GM12865 (cell line): Measurements from ENCODE around the gene CDC42BPG.

ENCODE experiments used
- DNase-seq: peaks from one replicate; pipeline ENCODE4 v3.0.0; 2010; ENCODE audit warnings: low read depth
- H3K4me3 ChIP-seq: 2 replicates; pipeline ENCODE4 v1.5.1; 2011; ENCODE audit warnings: mild to moderate bottlenecking, low read depth, low read length, control low read depth
- CTCF ChIP-seq: IDR thresholded peaks from 2 replicates; pipeline ENCODE4 v1.5.1; 2011; ENCODE audit warnings: low read length, control low read depth, low read depth, inconsistent platforms; ENCODE audit not compliant: insufficient read depth; ENCODE audit errors: missing control alignments

CDC42BPG gene

GRCh38 chr11:64891215-64891848 lies 46.9 kb upstream of the CDC42BPG start:
- no peak overlapping the region for H3K4me3 ChIP-seq
- no peak for DNase-seq
- no peak for TF ChIP-seq CTCF

- no peak overlapping the region for H3K4me3 ChIP-seq
- no peak for DNase-seq
- no peak for TF ChIP-seq CTCF
Measured at GRCh38 chr11:64890522-64890939, 46.1 kb upstream of the CDC42BPG start.

GRCh38 chr11:64888729-64889511 lies 44.5 kb upstream of the CDC42BPG start:
- TF ChIP-seq CTCF = no peak
- no peak overlapping the region for H3K4me3 ChIP-seq
- no peak for DNase-seq

GRCh38 chr11:64888406-64888728 lies 43.9 kb upstream of the CDC42BPG start:
- no peak for DNase-seq
- TF ChIP-seq CTCF = no peak
- peak overlapping the region; percentile 52 for H3K4me3 ChIP-seq

GRCh38 chr11:64887757-64888405 lies 43.4 kb upstream of the CDC42BPG start:
- peak; percentile 99 for TF ChIP-seq CTCF
- peak overlapping the region; percentile 52 for H3K4me3 ChIP-seq
- DNase-seq = peak; percentile 86

- TF ChIP-seq CTCF = no peak
- peak overlapping the region; percentile 38 for H3K4me3 ChIP-seq
- no peak for DNase-seq
Measured at GRCh38 chr11:64887234-64887756, 42.8 kb upstream of the CDC42BPG start.
